SHP77 (cell line): ENCODE measurements around the gene ADIPOR2.

Experiments
- DNase-seq, 2 experiments: peaks; one replicate each; lab custom pipeline; 2025; lab: John Stamatoyannopoulos, UW

ADIPOR2 gene, protein sequence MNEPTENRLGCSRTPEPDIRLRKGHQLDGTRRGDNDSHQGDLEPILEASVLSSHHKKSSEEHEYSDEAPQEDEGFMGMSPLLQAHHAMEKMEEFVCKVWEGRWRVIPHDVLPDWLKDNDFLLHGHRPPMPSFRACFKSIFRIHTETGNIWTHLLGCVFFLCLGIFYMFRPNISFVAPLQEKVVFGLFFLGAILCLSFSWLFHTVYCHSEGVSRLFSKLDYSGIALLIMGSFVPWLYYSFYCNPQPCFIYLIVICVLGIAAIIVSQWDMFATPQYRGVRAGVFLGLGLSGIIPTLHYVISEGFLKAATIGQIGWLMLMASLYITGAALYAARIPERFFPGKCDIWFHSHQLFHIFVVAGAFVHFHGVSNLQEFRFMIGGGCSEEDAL

DNA sequence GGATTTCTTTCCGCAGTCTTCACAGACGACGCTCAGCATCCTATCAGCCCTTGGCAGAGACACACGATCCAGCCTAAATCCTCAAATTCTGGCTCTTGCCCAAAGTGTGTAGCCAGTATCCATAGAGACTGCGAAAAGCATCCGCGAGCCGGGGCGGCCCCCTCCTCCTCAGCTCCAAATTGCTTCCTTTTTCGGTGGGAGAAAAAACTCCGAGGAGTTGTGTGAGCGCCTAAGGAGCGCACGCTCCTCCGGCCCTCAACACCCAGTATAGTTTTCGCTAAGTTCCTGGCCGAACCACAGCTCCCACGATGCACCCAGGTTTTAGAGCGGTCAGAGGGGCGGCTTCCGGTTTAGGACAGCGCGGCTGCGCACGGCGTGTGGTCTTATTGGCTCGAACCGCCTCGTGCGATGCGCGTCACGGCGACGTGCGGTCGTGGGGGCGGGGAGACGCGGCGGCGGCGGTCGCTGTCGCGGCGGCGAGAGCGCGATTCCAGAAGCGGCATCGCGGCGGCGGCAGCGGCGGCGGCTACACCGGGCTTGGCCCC, at the start of gene ADIPOR2:
Gene ADIPOR2, plus strand, starts transcription at position 493 of the 545 bp plus-strand sequence. CDS start 63,274 bp downstream, outside the sequence.
- DNase-seq = peak; percentile 79 to 83

DNA sequence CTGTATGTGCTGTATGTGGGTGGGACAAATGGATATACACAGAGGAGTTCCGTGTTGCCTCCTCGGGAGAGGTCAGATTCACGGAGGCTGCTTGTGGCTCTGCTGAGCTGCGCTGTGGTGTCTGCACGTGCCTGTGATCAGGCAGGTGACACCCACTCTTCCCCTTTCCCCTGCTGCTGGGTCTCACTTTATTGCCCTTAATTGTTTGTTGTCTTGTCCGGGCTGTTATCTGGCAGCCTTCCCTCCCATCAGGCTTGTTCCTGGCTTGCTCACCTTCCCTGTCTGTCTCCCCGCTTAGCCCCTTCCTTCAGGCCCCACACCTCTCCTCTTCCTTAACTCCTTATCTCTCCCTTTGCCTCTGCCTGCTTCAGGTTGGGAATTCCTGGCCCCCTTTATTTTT, 48.4 kb upstream of the ADIPOR2 start:
- DNase-seq = no peak

DNA sequence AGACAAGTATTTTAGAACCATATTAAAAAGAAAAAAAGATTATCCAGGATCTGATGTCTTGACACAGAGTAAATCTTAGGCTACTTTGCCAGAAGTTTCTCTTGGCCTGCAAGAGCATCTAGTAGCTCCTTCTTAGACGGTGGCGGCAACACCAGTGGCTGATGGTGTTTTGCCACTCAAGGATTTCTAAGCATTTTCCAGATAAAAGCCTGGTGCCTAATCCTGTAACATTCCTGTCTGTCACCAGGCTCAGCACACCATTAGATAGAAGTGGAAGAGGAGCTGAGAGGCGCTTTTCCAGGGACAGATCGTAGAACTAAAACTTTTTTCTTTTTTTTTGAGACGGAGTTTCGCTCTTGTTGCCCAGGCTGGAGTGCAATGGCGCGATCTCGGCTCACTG, 47.8 kb upstream of the ADIPOR2 start:
- no peak for DNase-seq

DNA sequence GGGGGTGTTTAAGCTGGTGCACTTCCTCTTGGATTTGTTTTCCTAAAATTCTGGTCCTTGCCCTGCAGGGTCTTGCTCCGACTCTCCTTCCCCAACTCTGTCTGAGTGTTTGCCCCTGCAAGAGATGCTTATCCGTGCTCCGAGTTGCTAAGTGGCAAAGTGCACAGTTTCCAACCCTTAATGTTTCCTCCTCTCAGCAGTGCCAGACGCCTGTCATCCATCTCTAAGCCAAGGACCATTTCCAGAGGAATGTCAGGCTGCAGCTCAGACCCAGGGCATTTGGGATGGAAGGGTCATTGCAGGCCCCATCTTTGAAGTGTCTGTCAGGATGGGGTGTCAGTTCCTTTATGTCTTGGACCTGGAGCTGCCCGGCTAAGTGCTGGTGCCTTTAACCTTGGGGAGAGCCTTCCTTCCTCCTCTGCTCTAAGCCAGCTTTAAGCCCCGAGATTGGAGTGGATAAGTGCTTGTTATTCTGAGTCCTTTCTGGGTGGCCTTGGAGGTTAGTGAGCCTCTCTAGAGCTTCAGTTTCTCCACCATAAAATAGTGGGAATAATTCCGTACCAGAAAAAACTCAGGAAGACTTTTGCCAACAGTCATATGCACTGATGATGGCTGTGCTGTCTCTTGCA, 46.9 kb upstream of the ADIPOR2 start:
- DNase-seq = no peak

DNA sequence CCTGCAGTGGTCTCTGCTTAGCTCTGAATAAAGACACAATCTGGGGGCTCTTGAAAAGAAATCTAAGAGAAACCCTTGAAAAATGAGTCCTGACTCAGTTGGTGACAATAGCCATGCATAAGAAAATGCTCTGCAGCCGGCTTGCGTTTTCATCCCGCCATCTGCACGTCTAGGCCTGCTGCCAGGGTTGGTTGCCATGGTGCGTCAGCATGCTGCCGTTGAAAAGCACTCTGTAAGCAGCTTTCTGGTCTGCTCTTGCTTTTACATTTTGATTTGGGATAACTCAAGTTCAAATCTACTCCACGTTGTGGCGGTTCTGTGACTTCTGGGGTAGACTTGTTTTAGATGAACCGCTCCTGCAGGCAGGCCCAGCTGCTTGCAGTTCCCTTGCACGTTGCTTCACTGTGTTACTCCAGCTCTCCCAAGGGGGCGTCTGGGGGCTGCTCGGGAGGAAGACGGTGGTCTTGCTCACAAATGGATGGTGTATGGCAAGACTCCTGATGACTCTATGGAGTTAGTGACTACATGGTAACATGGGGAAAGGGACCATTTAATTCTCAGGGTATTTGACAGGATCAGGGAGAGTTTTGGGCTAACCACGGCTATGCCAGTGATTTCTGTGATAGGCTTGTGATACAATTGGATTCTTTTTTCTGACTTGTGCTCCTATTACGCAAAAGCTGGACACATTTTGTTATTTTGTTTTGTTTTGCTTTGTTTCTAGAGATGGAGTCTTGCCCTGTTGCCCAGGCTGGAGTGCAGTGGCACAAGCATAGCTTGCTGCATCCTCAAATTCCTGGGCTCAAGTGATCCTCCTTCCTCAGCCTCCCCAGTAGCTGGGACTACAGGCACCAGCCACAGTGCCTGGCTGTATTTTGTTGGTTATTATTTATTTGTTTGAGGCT, 46.1 kb upstream of the ADIPOR2 start:
- peak in 1 of 2 experiments; percentile 32 for DNase-seq

DNA sequence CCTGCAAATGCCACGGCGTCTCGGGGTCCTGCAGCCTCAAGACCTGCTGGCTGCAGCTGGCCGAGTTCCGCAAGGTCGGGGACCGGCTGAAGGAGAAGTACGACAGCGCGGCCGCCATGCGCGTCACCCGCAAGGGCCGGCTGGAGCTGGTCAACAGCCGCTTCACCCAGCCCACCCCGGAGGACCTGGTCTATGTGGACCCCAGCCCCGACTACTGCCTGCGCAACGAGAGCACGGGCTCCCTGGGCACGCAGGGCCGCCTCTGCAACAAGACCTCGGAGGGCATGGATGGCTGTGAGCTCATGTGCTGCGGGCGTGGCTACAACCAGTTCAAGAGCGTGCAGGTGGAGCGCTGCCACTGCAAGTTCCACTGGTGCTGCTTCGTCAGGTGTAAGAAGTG, 45.1 kb upstream of the ADIPOR2 start:
- DNase-seq = no peak

DNA sequence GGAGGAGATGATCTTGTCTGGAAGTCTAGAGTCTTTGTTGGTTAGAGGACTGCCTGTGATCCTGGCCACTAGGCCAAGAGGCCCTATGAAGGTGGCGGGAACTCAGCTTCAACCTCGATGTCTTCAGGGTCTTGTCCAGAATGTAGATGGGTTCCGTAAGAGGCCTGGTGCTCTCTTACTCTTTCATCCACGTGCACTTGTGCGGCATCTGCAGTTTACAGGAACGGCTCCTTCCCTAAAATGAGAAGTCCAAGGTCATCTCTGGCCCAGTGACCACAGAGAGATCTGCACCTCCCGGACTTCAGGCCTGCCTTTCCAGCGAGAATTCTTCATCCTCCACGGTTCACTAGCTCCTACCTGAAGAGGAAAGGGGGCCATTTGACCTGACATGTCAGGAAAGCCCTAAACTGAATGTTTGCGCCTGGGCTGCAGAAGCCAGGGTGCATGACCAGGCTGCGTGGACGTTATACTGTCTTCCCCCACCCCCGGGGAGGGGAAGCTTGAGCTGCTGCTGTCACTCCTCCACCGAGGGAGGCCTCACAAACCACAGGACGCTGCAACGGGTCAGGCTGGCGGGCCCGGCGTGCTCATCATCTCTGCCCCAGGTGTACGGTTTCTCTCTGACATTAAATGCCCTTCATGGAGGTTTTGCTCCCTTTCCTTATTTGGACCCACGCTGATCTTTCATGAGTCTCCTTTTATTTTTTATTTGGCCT, 44.1 kb upstream of the ADIPOR2 start:
- DNase-seq = no peak

DNA sequence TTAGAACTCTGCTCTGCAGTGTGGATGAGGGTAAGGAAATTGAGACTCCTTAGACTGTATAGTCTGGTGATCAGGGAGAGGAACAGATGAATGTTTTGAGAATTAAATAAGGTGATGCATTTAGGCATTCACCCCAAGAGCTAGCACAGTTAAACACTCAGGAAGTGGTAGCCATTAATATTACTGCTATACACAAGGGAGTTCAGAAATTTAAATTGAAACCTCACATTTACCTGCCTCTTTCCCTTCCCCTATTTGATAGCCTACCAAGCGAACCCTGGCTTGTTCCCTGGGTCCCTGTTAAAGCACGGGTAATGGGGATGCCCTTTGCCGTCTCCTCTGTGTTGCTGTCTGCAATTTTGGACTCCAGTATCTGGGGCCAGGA, 43.6 kb upstream of the ADIPOR2 start:
- no peak for DNase-seq

DNA sequence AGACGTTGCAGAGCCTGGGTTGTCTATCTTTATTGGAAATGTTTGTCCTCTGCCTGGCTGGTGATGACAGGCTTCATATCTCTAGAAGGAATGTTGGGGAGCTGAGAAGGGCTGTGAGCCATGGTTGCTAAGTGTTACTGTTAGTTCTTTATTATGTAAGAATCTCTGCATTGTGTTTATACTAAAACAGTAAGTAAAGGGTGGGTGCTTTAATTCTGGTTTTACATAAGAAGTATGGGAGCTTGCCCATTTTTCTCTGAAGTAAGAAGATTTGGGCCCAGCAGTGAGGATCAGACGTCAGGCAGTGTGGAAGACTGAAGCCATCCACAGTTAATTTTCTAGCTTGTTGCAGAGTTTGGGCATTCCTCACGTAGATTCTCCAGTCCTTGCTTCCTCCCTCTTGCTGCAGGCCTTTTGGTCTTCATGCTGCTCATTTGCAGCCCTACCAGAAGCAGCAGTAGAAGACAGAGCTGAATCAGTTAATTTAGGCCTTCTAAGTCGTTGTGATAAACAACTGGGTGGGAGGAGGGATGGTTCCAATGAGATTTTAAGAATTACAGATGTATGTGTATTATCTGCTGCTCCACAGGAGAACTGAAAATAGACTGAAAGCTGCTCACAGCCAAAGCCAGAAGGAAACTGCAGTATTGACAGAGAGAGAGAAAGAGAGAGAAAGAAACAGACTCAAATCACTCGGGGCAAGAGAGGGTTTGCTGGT, 40.5 kb upstream of the ADIPOR2 start:
- no peak for DNase-seq

DNA sequence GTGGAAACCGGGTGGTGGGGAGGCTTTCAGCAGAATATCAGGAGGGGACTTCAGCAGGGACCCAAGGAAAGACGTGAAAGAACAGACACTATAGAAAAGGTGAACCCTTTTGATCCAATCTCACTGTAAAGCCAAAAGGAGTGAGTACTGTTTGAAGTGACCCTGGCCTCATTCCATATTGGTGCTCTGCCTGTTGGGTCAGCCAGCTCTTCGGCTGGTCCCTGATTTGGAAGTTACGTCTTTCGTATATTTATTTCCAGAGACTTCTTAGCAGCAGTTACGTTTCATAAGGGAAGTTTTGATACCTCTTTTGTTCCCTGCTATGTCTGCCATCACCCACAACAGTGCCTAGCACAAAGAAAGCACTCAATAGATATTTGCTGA, 39.9 kb upstream of the ADIPOR2 start:
- no peak for DNase-seq

DNA sequence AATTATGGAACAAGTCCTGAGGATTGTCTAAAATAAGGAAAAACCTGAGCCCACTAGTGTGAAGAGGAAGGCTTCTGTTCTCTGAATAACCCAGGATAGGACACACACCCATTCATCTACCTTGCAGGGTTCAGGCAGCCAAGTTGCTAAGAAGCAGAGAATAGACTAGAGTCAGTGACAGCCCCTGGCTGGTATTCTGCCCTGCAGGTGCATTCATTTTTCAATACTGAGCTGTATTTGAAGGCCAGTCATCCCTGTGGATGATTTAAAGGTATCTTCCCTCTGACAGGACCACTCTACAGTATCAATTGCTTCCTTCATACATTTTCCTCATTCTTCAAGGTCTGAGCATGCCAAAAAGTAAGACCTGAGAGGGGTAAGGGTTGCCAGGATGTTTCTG, 38.9 kb upstream of the ADIPOR2 start:
- DNase-seq = no peak

DNA sequence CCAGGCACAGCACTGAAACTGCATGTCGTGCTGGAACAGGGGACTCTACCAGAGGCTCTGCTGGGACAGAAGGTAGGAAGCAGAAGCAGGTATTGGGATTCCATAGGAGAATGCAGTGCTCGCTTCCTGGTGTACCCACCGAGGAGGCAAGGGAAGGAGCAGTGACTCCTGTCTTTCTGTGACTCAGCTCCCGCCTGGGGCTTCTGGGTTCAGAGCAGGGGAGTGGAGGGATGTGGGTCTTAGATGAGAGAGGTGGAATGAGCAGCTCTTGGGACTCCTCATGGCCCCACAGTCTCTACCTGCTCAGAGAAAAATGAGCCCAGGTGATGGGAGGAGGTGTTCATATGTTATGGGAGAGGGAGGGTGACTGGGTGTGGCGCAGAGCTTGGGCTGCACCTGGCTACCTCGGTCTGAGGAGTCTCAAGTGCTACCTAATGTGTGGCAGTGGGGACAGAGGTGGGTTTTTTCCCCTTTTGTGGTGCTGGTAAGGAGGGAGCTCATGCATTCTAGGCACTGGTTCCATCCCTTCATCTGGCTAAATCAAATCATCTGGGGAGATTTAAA, 35.6 kb upstream of the ADIPOR2 start:
- no peak for DNase-seq

DNA sequence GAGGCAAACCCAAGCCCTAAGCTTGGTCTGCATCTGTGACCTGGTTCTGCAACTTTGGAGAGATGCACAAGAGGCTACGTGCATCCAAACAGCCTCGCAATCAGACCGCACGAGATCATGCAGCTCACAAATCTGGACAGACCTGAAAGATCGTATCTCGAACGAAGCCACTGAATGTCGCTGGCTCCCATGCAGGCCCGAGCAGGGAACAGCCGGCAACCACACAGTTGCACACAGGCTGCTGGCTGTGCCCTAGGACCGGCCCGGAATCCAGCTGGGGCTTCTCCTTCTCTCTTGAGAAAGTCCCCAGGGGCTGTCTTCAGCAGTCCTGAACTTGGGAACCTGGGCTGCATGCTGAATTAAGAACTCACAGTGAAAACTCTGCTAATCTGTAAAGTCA, 34.0 kb upstream of the ADIPOR2 start:
- DNase-seq = no peak

DNA sequence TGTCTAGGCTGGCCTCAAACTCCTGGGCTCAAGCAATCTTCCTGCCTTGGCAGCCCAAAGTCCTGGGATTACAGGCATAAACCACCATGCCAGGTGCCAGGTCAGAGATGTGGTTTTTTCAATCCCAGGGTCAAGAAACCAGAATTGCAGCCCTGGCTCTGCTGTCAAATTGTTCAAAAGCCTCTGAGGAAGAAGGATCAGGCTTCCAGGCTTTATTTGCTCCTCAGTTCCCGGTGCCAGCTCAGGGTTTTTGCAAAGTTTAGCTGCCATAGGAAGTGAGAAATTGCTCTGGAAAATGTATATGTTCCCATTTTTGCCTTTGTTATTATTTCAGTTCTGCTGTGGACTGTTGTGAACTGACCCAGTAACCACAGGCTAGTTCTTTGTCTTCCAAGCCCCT, 33.2 kb upstream of the ADIPOR2 start:
- no peak for DNase-seq

DNA sequence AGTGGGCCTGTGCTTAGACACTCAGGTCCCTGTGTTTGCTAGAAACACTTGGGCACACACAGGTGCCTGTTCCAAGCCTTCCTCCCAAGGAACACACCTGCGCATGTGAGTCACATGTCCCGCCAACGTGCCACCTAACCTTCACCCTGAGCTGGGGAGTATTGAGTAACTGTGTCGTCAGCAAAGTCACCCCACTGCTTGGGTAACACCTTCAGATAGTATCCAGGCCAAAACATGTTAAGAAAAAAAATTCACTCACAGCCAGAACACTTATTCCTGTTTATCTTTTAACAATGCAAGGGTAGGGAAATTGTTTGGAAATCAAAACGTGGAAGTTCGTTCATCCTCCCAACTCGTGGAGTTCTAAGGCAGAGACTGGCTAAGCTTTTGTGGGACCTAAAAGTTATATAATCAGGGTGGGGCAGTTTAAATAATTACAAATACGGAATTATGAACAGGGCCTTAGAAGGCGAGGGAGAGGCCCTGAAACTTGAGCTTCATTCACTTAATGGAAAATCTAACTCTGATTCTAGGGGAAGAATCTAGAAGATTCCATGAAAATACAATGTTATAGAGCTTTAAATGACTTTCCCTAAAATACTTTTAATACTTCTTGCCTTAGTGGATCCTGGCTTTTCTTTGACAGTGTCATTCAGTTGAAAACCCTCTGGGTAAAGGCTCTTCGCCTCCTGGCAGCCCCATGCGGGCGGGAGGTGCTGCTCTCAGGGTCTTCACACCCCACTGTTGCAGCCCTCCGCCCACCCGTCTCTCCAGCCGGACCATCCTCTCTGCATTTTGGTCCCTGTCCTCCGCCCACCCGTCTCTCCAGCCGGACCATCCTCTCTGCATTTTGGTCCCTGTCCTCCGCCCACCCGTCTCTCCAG, 30.3 kb upstream of the ADIPOR2 start:
- DNase-seq = no peak

DNA sequence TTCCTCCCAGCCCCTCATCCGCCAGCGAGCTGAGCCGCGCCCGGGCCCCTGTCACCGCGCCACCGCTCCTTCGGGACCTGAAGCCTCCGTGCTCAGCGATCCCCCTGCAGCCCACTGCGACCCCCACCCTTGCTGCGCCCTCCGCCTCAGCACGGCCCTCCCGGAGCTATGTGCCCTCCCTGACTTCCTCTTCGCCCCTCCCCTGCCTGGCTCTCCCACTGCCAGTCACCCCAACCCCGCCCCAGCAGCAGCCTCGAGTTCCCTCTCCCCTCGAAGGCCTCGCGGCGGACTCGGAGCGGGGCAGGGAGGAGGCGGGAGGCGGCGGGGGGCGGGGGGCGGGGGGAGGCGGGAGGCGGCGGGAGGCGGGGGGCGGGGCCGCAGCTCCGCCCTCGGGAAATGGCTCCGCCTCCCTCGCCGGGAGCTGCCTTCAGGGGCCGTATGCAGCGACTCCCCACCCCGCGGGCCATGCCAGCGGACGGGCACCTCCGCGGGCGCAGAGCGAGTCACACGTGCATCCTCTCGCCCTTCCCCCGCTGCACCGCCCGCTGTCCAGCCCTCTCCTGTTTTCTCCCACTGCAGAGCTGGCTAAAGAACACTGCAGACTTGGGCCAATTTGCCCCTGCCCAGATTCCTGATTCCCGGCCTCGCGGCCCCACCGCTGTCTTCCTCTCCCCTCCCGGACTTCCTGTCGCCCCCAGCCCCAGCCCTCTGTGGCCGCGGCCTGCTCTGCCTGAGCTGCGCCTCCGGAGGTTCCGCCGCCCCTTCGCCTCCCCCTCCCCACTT, 29.1 kb upstream of the ADIPOR2 start:
- DNase-seq = peak; percentile 10 to 30

DNA sequence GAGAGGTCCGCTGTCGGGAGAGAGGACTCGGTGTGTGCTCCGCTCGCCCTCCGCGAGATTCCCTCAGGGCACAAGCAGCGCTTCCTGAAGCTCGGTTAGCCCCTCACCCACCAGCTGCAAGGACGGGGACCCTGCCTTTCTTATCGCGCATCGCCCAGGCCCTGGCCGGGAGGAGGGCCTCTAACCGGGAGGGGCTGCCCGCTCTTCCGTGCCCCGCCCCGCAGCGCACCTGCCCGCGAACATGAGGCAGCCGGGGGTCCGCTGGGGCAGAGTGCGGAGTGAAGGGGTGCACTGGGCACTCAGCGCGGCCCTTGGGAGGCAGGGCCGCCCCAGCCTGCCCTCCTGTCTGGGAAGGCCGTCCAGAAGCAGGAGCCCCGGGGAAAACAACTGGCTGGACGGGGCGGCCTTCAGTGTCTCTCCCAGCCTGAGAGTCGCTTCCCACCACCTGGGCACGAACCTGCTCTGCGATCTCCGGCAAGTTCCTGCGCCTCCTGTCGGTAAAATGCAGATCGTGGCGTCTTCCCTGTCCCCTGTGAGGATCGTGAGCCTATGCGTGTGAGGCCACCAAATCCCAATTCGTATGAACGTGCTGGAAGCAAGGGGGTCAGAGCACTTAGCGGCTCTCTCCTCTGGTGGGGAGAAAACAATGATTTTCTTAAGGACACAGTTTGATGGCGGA, 28.0 kb upstream of the ADIPOR2 start:
- DNase-seq = no peak

DNA sequence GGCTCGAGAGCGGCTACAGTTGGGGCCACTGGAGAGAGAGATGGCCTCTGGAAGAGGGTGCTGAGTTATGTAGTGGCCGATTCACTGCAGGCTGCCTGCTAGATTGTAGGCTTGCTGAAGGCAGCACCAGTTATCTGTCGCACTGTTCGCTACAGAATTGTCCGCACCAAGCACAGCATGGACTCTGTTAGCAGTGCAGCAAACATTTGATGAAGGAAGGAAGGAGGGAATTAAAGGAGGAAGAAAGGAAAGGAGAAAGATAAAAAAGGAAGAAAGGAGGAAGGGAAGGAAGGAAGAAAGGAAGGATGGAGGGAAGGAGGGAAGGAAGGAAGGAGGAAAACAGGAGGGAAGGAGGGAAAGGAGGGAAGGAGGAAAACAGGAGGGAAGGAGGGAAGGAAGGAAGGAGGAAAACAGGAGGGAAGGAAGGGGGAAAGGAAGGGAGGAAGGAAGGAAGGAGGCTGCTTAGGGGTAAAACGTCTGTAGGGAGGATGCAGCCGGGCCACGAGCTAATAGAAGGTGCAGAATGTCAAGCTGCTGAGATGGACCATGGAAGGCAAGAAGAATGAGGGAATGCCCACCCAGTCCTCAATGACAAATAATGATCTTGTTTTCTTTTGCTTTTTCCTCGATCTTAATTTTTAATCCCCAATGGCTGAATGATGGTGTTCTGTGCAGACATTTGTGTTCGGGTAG, 27.3 kb upstream of the ADIPOR2 start:
- no peak for DNase-seq
